Activated CD8-positive, alpha-beta memory T cell treated with anti-CD3 and anti-CD28 coated beads for 4 hours (primary cell): ENCODE data around the gene TMEM248.
"Not testable (repeated sequence)": the region's sequence is repeated elsewhere in the genome, so short reads cannot be mapped to it uniquely, and the experiment has no call there.

Source experiments
- DNase-seq, 2 donors: peaks; one replicate each; pipeline ENCODE4 v3.0.0-alpha.2; 2020; ENCODE audit warnings: low read depth in 2 of 2

The TMEM248 gene

DNA sequence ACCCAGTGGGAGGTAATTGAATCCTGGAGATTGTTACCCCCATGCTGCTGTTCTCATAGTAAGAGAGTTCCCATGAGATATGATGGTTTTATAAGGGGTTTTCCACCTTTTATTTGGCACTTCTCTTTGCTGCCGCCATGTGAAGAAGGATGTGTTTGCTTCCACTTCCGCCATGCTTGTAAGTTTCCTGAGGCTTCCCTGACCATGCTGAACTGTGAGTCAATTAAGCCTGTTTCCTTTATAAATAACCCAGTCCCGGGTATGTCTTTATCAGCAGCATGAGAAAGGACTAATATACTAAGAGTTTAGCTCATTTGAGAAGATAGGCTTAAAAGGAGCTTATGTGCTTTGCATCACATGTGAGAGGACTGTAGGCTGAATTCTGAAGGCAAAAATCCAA lies 29.3 kb downstream of the TMEM248 start:
- no peak for DNase-seq

DNA sequence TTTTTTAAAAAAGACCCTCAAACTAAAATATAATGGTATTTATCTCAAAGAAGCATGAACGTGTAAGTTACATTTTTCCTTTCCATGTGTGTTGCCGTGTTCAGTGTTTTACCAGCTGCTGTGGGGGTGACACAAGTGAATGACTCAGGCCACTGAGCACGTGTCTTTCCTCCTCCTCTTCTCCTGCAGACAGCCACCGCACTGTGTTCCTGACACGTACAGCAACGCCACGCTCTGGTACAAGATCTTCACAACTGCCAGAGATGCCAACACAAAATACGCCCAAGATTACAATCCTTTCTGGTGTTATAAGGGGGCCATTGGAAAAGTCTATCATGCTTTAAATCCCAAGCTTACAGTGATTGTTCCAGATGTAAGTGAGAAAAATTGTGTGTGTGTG lies 29.7 kb downstream of the TMEM248 start:
- no peak for DNase-seq

DNA sequence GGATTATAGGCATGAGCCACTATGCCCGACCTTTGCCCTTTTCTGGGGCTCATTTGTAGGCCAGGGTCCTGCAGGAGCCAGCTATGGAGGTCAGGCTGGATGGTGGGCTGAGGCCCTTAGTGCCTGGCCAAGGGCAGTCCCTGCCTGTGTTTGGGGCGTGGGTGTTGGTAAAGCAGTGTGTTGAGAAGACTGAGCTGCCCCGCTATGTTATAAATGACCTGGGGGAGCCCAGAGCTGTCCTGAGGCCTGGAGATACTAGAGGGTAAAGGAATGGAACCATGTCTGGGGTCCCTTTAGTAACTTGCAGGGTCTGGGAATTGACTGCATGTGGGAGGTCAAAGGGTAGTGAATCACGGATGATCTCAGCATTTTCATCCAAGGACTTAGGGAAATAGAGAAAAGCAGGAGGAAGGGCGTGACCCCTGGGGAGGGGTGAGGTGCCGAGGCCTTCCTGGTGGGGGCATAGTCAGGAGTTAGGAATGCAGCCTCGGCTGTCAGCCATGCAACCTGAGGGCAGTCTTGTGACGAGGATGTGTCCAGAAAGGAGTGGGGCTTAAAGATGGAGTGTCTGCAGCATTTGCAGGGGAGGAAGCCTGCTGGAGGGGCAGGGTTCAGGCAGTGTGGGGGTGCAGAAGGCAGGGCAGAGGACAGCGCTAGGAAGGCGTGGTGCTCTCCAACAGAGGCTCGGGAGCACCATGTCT lies 31.5 kb downstream of the TMEM248 start:
- no peak for DNase-seq

DNA sequence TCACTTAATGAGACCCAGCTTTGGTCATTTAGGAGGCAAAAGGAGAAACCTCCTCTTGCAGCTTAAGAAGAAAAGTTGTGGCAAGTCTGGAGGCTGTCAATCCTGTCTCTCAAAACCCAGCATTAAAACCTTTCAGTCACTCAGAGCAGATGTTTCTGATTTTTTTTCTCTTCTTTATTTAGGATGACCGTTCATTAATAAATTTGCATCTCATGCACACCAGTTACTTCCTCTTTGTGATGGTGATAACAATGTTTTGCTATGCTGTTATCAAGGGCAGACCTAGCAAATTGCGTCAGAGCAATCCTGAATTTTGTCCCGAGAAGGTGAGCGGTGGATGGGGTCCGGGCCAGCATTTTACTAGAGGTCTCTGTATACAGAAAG lies 32.0 kb downstream of the TMEM248 start:
- DNase-seq: no peak

DNA sequence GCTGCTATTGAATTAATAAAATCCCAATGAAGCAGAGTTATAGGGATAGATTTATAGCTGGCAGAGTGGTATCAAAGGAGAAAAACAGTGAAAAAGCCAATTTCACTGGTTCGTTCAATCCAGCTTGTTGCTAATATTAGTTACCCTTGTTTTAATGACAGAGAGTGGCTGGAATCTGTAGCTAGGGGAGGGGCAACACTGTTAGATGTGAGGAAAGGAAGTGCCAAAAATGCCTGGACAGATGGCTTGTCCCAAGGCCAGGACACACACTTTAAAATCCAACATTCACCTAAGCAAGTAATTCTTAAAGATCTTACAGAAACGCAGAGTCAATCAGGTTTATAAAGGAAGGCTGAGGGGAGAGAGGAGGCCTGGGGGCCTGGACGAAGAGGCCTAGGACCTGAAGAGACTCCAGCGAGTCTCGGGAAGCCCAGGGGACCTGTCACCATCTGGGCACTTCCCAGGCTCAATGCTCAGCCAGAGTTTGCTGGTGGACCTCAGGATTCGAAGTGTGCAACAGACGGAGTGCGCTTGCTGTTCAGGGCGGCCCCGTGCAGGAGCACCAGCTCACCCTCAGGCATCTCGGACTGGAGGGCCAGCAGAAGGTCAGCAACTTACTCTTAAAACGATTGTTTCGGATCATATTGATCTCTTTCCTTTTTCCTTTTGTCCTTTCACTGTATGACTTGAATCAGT lies 36.7 kb downstream of the TMEM248 start:
- no peak for DNase-seq

DNA sequence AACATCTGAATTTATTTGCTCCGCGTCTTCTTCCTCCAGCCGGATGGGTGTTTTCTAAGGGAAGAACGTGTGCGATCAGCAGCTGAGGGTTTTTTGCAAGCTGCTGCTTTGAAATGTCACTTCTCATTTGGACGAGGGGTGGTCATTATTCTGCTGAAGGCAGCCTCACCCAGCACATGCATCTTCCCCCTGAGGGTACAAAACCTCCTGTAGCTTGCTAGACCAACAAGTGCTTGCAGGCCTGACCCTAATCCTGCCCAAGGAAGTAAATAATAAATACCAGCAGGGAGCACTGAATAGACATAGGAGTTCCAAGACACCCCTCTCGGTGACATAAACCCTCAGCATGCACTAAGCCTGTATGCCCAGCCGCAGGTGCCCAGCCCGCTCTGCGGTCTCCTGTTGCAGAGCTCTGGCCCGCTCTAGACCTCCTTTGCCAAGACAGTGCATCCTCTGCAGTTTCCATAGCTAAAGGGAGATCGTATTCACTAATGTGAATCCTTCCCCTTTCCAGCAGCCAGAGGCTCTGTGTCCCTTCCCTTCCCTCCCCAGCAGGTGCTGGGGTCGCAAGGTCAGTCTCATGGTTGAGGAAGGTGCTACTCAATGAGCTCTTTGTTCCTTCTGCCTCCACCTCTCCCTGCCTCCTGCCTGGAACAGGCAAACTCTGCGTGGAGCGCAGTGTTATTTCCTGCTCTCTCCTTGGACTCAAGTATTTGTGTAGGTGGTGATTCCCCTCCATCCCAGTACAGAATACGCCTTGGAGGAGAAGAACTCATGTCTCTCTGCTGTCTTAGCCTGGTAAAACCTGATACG lies 37.7 kb downstream of the TMEM248 start:
- DNase-seq: no peak

DNA sequence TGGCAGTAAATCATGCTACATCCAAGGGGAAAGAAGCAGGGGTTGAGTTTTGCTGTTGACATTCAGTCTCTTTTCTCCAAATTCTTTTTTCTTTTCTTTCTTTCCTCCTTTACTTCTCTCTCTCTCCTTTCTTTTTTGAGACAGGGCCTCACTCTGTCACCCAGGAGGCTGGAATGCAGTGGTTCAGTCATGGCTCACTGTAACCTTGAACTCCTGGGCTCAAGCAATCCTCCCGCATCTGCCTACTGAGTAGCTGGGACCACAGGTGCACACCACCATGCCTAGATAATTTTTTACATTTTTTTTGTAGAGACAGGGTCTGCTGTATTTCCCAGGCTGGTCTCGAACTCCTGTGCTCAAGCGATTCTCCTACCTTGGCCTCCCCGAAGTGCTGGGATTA lies 39.2 kb downstream of the TMEM248 start:
- no peak for DNase-seq

DNA sequence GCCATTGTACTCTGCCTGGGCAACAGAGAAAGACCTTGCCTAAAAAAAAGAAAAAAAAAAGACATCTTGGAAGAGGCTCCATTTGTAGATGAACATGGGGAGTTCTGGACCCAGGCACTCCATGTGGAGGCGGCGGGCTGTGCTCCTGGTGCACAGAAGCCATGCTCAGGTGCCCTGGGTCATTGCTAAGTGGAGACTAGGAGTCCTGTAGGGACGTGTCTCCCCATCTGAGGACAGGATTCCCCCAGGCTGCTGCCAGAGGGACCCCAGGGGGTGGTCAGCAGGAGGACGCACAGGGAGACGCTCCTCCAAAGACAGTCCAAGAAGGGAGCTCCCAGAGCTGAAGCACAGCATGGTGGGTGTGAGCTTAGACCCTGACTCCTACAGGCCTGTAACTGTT lies 40.1 kb downstream of the TMEM248 start:
- DNase-seq: no peak

DNA sequence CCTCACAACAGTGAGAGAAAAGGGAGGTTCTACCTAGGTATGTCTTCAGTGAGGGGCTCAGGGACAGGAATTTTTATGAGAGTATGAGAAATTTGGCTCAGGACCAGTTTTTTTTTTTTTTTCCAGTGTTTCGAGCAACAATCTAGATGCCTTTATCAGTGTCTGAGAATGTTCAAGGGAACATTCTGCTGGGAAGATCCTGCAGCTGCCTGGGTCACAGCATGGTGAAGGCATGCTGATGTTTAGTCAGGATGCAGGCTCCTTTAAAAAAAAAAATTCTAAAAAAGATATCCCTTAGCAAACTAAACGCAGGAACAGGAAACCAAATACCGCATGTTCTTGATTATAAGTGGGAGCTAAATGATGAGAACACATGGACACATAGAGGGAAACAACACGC lies 43.4 kb downstream of the TMEM248 start:
- DNase-seq: no peak

DNA sequence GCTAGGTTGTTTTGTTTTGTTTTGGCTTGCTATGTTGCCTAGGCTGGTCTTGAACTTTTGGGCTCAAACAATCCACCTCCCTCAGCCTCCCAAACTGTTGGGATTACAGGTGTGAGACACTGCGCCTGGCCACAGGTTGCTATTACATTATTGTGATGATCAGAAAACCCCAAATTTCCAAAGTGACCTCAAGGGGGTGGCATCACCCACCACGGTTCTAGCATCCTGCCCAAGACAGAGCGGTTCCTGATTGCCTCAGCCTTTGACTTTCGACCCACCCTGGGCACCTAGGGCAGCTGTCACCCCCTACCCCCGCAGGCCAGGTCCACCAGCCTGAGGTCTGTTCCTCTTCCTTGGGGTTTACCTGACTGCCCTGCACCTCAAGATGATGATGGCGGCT lies 46.0 kb downstream of the TMEM248 start:
- no peak for DNase-seq

DNA sequence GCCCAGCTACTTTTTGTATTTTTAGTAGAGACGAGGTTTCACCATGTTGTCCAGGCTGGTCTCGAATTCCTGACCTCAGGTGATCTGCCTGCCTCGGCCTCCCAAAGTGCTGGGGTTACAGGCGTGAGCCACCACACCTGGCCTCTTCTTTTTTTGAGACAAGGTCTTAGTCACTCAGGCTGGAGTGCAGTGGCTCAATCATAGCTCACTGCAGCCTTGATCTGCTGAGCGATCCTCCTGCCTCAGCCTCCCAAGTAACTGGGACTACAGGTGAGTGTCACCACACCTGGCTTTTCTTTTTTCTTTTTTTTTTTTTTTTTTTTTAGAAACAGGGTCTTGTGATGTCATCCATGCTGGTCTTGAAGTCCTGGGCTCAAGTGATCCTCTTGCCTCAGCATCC lies 48.0 kb downstream of the TMEM248 start:
- not testable (repeated sequence) for DNase-seq

DNA sequence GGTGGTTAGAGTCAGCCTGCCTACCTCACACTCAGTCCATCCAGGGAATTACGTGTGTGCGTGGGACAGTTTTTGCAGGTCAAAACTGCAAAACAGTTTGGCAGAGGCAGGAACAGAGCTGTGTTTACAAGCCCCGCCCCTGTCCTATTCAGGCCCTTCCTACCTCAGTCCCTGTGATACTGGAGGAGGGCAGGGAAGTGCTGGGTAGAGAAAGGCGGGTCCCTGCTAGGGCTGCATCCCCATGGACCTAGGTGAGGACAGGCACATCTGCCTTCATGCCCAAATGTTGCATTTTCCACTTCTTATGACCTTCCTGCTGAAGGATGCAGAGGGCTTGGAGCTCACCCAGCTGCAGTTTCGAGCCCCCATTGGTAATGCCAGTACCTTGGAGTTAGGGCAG lies 49.3 kb downstream of the TMEM248 start:
- no peak for DNase-seq

DNA sequence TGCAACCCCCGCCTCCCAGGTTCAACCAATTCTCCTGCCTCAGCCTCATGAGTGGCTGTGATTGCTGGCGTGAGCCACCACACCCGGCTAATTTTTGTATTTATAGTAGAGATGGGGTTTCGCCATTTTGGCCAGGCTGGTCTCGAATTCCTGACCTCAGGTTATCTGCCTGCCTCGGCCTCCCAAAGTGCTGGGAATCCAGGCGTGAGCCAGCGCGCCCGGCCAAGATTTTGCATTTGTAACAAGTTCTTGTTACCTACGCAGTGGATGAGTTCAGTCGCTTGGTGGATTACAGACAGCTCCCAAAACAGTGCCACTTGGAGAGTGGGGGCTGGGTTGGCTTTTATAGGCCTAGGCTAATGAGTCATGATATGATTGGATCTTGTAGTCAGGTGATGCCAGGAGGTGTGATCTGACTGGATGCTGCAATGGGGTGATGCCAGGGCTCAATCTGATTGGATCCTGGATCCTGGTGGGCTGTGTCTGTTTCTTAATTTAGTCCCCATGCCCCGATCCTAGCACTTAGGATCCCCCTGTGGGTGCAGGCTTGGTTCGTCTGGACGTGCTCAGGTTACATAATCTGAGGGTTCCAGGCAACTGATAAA lies 54.1 kb downstream of the TMEM248 start:
- no peak for DNase-seq

DNA sequence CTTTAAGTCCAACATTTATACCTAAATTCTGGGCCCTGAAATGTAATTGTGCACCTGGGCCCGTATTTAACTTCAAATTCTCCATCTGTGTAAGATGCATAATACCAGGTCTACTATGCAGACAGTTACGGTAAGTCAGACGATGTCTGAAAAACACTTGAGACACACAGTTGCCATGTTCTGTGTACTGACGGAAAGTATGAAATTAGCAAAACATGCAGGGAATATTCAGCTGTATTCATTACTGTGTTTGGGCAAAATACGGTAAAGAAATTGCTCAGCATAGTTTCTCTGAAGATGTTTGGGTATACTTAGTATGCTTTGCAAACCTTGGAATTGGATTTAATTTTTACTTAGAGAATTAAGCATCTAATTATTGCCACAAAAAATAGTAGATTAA lies 57.3 kb downstream of the TMEM248 start:
- DNase-seq: not testable (repeated sequence)

DNA sequence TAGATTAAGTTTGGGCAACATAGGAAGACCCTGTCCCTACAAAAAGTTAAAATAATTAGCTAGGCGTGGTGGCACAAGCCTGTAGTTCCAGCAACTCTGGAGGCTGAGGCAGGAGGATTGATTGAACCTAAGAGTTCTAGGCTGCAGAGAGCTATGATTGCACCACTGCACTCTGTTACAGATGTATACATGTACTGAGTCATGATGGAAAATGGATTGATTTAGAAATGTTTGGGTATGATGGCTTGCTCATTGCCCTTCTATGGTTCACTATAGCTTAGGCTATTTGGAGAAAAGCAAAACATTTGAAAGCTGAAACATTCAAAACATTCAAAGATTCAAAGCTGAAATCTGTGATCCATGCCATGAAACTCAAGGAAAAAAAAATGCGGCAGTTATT lies 58.0 kb downstream of the TMEM248 start:
- not testable (repeated sequence) for DNase-seq

DNA sequence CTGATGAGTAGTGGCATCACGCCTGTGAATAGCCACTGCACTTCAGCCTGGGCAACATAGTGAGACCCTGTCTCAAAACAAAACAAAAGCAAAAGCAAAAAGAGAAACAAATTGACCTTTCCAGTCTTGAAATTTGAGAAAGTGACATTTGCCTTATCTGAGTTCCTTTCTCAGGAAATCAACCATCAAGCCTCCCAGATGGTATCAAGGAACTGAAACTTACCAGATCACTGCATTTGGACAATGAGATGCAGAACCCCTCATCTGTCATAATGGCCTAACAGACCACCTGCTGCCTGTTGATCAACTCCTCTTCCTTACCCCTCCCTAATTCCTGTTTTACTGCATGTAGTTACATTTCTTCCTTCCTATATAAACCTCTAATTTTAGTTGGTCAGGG lies 59.3 kb downstream of the TMEM248 start:
- DNase-seq: not testable (repeated sequence)

DNA sequence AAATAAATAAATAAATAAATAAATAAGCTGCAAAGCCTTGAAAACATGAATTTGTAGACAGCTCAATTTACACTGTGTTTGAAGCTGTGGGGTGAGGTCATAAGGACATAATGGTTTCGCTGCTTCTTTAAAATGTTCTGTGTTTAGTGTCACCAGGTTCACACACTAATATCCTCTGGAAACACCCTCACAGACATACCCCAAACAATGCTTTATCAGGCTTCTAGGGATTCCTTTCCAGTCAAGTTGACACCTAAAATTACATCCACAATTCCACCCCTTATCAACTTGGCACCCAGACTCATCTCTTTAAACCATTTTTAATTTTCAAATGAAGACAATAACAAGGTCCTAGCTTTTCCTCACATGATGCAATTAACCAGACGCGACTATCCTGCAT lies 68.5 kb downstream of the TMEM248 start:
- DNase-seq: not testable (repeated sequence)

DNA sequence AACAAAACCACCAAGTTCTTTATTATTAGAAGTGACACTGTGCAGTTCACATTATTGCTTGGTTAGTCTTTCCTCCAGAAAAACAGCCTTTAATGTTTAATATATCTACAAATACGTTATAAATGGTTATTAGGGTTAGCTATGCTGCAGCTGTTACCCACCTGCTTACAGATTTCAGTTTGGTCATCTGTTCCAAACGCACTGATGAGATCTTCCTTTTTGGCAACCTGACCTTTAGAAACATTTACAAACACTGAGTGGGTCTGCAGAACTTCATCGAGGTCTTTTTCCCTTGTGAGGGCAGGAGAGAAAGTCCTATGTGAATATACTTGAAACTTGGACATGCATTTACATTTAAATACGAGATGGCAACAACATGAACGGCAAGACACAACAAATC lies 73.0 kb downstream of the TMEM248 start:
- DNase-seq: not testable (repeated sequence)

DNA sequence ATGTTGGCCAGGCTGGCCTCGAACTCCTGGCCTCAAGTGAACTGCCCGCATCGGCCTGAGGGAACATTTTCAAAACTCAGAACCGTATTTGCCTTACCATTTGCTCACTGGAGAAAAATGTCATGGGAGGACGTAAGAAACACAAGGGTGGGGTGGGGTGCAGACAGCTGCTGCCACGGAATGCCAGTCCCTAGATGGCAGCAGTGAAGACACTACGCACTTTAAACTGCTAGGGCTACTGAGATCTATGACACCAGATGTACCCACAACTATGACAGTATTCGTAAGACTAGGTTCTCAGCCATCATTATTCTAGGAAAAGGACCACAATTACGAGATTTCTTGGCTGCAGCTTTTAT lies 73.6 kb downstream of the TMEM248 start:
- DNase-seq: peak; percentile 8 to 13

DNA sequence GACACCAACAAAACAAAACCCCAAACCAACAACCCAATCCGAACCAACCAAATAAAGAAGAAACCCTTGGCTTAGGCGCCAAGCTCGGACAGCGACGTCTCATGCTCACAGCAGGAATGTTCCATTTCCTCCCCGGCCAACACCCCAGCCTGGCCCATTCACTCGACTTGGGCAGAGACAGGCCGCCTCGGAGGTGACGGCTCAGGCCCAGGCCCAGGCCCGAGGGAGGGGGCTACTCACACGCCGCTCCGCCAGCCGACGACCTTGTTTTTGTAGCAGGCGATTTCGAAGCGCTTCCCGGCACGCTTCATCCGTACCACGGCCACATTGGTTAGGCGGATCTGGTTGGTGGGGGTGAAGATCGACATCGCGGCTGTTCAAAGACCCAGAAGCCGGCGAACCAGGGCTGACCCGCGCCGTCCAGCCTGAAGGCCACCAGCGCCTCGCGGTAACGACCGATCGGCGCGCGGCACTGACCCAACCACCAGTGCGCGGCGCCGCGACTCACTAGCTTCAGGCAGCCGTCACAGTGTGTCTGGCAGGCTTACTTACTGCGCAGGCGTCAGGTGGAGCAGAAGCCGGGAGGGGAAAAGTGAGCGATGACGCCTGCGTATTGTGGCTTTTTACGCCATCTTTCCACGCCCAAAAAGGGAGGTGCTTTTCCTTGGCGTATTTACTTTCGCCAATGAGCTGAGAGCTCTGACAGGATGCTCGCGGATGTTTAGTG lies 74.2 kb downstream of the TMEM248 start, which contains the start of gene SBDS:
TSS of gene SBDS (minus strand) at position 537 of the 727 bp plus-strand sequence. CDS start at position 368, 169 bp downstream.
- DNase-seq: peak; percentile 83 to 90

DNA sequence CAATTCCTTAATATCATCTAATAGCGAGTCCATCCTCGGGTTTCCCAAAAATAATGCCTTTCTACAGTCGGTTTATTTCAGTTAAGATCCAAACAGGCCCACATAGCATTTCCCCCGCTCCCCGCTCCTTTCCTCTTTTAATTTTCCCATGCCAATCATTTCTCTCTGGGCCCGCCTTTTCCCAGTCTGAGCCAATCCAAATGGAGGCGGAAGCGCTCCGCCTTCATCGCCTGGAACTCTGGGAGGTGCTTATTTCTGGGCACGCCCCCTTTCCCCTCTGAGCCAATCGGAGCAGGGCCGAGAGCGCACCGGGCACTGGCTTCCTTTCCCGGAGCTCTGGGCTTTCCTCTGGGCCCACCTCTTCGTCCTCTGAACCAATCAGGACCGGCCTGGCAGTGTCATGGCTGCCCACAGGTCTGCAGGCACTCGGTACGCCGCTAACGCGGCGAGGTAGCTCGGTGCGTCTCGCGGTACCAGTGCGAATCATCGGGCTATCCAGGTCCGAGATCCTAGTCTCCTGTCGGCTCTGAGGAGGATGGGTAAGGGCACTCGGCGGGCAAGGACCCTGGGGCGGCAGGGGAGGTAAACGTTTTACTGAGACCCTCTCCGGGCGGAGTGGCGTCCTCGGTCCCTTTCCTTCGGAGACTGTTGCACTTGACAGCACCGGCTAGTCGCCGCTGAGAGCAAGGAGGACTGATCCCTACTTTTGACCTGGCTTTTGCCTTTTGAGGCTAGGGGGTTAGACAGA lies 75.6 kb downstream of the TMEM248 start, which contains the start of gene TYW1:
TSS of gene TYW1 (plus strand) at position 390 of the 748 bp plus-strand sequence. CDS start at position 536, 146 bp downstream.
- peak; percentile 94 to 97 for DNase-seq
